ENCODE measurements around the gene SGK2.

Gene SGK2

GRCh38 chr20:43536817-43537440, 21.9 kb upstream of the SGK2 start:
- no peak for DNase-seq

DNA sequence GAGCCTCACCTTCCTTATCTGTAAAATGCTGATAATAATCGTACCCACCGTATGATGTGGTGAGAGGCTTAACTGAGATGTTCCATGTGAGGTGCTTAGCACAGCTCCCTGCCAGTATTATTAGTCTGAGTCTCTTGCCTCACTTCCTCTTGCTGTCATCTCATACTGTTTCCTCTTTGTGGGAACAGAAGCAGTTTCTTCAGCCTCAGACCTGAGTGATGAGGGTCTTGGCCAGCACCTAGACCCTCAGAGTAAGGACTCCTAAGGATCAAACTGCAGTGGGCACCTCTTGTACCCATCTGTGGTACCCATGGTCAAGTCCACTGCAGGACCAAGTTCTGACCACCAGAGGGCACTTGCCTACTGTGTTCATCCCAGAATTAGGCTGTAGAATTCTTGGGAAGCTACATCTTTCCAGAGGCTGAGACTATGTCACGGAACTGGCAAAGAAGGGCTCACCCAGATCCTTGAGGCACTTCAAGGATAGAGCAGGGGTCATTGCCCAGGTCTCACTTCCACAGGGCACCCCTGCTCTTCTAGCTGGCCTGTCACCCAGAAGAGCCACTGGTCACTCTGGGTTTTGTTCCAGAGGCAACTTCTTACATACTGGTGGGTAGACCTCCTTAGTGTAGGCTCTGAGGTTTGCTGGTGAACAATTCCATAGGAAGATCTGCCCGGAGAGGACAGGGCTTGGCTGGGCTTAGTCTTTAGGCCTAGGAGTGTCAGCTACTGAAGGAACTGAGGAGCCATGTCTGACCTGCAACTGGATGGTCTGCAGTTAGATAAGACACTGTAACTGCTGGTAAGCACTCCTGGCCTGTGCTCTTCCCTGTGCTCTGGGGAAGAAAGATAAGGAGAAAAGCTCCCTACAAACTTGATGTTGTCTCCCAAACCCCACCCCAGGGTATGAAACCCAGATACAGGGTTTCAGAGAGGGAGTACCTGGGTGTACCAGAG, 20.6 kb upstream of the SGK2 start:
- DNase-seq, result peak; percentile 34 to 41

DNA sequence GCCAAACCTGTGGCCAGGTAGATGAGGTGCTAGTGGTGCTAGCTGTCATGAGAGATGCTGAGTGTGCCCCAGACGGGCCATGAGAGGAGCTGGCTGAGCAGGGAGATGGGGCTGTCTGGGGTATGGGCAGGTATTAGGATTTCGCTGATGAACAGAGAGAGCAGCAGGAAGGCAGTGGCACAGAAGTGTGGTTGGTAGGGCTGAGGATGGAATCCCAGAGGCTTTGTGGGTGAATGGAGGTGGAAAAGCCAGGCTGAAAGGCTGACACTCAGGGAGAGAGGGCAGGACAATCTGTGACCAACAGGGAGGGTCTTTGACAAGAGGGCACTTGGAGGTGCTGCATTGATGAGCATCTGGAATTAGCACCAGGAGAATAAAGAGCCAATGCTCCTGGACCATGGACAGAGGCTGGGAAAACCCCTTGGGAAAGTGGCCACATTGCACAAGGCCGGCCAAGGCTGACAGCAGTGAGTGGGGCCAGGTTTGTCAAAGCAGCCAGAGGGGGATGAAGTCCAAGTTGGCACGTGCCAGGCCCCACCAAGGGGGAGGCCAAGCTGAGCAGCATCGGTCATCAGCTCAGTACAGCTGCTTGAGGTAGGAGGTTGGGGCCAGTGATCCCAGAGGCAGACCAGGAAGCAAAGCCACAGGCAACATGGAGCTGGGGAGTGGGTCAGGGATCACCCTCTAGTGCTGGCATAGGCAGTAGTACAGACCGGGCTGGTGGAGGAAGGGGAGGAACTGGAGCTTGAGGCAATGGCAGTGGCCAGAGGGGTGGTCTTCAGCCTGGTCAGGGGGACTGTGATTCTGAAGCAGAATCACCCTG, 19.7 kb upstream of the SGK2 start:
- no peak for DNase-seq

- no peak for DNase-seq
Measured at GRCh38 chr20:43539975-43540672, 18.7 kb upstream of the SGK2 start.

GRCh38 chr20:43540673-43541060, 18.2 kb upstream of the SGK2 start:
- DNase-seq, result no peak

- DNase-seq, result no peak
Measured at GRCh38 chr20:43541214-43541613, 17.6 kb upstream of the SGK2 start.

DNA sequence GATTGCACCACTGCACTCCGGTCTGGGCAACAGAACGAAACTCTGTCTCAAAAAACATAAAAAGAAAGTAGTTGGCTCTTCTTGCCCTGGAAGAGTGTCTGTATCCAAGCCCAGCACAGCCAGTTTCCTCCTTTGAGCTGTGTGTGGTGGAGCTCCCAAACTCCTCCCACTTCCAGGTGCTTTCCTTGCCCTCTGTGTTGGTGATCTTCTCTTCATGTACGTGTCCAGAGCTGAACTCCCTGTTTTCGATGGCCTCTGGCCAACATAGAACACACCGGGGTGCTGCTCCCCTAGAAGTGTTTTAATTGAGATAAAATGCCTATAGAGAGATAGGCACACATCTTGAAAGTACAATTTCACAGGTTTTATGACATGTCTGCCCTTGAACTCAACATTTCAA, 16.7 kb upstream of the SGK2 start:
- DNase-seq, result no peak

DNA sequence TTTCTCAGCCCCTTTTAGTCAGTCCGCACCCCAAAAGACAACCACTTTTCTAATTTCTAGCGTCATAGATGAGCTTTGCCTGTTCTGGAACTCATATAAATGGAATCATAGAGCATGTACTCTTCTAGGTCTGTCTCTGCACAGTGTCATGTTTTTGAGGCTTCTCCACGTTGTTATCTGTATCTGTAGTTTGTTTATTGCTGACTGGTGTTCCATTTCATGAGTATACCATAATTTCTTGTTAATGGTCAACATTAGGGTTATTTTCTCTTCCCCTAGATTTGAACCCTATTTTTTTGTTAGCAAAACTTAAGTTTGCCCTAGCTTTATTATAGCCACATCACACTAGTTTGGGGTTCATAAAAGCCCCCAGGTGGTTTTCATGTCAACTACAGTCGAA, 16.2 kb upstream of the SGK2 start:
- DNase-seq, result no peak

- DNase-seq, result no peak
Measured at GRCh38 chr20:43543138-43543537, 15.7 kb upstream of the SGK2 start.

DNA sequence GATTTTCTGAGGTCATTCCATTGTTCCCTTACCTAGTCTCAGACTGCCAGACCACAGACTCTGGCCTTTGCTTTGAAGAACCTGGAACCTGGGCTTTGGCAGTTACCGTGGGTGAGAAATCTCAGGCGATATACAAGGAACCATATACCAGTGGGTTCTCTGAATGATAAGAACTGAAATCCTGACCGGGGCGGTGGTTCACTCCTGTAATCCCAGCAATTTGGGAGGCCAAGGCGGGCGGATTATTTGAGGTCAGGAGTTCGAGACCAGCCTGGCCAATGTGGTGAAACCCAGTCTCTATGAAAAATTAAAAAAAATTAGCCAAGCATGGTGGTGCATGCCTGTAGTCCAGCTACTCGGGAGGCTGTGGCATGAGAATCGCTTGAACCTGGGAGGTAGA, 14.3 kb upstream of the SGK2 start:
- no peak for DNase-seq

DNA sequence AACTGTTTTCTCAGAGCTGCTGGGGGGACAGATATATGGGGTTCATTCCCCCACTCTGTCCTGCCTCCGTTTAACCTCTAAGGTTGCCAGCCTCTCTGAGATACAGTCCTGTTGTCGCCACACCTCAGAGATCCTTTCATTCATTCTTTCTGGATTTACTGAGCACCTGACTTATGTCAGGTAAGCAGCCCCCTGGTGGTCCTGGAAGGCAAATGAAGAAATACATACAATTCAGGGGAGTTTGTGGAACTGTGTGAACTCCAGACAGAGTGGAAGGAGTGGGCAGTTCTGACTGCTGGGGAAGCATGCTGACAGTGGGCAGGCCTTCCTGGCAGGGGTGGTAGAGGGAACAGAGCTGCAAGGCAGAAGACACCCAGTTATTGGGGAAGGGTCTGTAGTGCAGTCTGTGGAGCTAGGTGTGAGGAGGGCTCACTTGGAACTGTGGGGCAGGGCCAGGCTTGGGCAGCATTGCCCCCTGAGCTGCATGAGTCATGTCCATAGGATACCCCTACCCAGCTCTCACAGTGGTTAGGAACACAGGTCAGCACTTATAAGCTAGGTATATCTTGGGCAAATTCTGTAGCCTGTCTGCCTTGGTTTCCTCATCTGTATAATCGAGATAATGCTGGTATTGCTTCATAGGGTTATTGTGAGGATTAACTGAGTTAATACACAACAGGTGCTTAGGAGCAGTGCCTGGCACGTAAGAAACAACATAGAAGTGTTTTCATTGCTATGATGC, 12.8 kb upstream of the SGK2 start:
- DNase-seq, result no peak

- no peak for DNase-seq
Measured at GRCh38 chr20:43548273-43548880, 10.4 kb upstream of the SGK2 start.

GRCh38 chr20:43549416-43550065, 9.3 kb upstream of the SGK2 start:
- no peak for DNase-seq

DNA sequence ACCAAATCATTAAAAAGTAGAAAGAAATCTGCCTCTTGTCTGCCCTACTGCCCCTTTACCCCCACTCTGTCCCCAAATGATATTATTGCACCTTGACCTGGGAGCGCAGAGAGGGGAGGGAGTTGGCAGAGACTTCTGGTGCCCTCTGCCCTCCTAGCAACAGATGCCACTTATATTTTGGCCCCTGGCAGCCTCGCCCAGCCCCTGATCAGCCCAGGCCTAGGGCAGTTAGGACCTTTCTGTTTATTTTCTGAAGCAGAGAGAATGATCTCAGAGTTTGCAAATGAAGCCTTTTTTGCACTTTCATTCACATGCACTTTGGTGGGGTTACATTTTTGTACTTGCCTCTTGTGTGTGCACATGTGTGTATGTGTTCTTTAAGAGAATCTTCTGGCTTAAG, 8.4 kb upstream of the SGK2 start:
- no peak for DNase-seq

DNA sequence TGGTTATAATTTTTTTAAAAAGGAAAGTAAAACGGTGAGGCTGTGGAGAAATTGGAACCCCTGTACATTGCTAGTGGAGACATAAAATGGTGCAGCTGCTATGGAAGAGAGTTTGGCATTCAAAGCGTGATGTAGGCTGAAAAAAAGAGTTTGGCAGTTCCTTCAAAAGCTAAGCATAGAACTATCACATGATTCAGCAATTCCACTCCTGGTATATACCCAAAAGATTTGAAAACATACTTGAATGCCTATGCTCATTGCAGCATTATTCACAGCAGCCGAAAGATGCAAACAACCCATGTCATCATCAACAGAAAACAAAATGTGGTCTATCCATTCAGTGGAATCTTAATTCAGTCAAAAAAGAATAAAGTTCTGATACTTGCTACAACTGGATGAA, 4.5 kb upstream of the SGK2 start:
- no peak for DNase-seq

GRCh38 chr20:43559147-43559987, 540 bp downstream of the SGK2 start:
- no peak for DNase-seq

DNA sequence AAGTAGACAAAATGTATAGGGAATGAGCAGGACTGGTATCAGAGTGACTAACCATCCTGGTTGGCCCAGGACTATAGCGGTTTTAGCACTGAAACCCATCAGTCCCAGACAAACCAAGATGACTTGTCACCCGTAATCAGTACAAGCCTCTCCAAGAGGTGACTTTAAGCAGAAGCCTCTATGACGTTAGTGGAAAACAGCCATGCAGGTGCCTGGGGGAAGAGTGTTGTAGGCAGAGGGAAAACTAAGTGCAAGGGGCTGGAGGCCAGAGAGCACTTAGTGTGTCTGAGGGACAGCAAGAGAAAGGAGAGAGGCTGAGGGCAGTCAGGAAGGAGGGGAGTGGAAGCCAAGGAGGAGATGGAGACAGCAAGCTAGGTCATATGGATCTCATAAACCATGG, 2.1 kb downstream of the SGK2 start:
- DNase-seq, result no peak

DNA sequence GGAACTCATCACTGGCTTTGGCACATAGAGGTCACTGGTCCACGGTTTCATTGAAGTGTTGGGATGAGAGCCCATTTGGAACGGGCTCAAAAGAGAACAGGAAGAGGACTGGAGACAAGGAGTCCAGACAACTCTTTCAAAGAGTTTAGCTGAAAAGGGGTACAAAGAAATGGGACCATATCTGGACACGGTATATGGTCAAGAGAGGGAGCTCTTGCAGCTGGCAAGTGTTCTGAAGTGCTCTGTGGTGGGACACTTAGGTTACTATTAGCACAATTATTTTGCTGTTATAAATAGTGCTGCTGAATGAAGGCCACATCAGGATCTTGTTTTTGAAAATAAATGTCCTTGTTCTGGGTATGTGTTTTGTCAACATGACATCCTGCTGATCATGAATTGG, 4.6 kb downstream of the SGK2 start:
- DNase-seq, result no peak

GRCh38 chr20:43563991-43564390, 5.2 kb downstream of the SGK2 start:
- DNase-seq, result no peak

DNA sequence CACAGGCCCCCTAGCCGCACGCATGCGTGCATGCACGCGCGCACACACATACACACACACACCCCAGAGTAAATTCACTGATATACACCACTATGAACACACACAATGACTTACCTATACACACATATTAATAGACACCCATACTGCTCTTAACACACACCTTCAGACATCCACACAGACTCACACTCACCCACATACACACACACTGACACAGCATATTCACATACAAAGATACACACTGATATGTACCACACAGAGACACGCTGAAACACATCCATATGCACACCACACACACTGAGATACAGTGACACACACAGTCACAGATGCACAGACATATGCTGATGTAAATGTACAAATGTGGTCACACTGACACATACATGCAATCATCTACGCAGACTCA, 5.6 kb downstream of the SGK2 start:
- DNase-seq, result no peak
